ENCODE results near the gene ABCA4.

ABCA4 gene

DNA sequence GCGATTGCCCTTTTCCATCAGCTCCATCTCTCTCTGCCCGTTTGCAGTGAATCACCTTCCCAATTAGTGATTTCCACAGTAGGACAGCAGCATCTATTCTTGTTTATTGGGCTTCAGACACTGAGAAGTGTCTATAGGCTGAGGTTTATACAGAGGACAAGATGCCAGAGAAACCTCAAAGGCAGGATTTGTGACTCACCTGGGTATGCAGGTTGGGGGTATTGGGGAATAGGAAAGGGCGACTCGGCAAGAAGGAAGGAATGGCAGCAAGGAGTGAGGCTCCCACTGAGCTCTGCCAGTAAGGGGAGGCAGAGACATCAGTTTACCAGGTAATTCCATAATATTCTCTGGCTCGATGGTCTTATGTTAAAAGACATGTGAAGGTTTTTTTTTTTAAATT lies 25.3 kb upstream of the ABCA4 start:
- Histone ChIP-seq H3K4me3 (no peak overlapping the region), H3K9ac (ENCODE audit: insufficient read length) (no peak overlapping the region), H3K36me3 (ENCODE audit: insufficient read depth, low read length) (no peaks in the 10 kb centered on the region), H3K27ac (no peak overlapping the region), H3K9me3 (ENCODE audit: low read depth, low read length) (no peaks in the 10 kb centered on the region)
- DNase-seq (ENCODE audit: low read depth, low spot score), result no peak
- TF ChIP-seq POLR2AphosphoS5 (IDR thresholded peaks at IDR 0.05; ENCODE audit: borderline replicate concordance, low read depth, low read length) (no peak), FOXP2 (optimal IDR thresholded peaks at IDR 0.05; ENCODE audit: control extremely low read depth, extremely low read length, insufficient read depth) (no peak), EZH2 (IDR thresholded peaks at IDR 0.05) (no peak)

DNA sequence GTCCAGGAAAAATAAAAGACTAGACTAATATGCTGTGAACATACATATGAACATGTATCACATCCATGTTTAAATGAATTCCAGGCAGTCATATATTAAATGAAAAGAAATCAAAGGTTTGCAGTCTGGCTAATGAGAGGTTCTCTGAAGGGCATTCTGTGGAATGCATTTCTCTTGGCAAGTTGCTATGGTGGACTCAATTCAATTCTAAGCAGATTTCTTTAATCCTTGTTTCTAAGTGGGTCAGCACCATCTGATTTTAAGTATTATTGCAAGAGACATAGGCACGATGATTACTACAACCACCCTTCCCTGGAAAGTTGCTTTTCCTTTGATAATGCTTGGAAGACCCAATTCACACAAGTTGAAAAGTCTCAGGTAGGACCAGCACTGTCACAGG lies 23.9 kb upstream of the ABCA4 start:
- no peak overlapping the region for H3K4me3 ChIP-seq
- no peak for TF ChIP-seq EZH2 (IDR thresholded peaks at IDR 0.05)
- no peak for TF ChIP-seq FOXP2 (optimal IDR thresholded peaks at IDR 0.05; ENCODE audit: control extremely low read depth, extremely low read length, insufficient read depth)
- no peak for TF ChIP-seq POLR2AphosphoS5 (IDR thresholded peaks at IDR 0.05; ENCODE audit: borderline replicate concordance, low read depth, low read length)
- no peak overlapping the region for H3K27ac ChIP-seq
- no peaks in the 10 kb centered on the region for H3K36me3 ChIP-seq (ENCODE audit: insufficient read depth, low read length)
- no peak for DNase-seq (ENCODE audit: low read depth, low spot score)
- no peaks in the 10 kb centered on the region for H3K9me3 ChIP-seq (ENCODE audit: low read depth, low read length)
- no peak overlapping the region for H3K9ac ChIP-seq (ENCODE audit: insufficient read length)

DNA sequence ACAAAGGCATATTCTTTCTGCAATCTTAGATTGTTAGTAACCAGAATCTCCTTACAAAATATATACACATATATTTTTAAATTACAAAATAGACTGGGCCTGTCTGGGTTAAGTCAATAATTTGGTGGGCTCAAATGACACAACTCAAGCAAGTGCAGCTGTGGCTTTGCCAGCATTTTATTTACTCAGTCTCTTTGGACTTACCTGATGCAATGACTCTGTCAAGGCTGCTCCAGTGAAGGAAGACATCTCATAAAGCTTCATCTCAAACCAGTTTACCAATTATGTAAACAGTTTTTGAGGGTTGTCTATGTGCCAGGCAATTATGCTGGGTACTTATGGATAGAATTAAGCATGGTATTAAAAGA lies 22.8 kb upstream of the ABCA4 start:
- no peak overlapping the region for H3K9ac ChIP-seq (ENCODE audit: insufficient read length)
- no peak overlapping the region for H3K27ac ChIP-seq
- TF ChIP-seq FOXP2 (optimal IDR thresholded peaks at IDR 0.05; ENCODE audit: control extremely low read depth, extremely low read length, insufficient read depth) (no peak), POLR2AphosphoS5 (IDR thresholded peaks at IDR 0.05; ENCODE audit: borderline replicate concordance, low read depth, low read length) (no peak), EZH2 (IDR thresholded peaks at IDR 0.05) (no peak)
- no peak for DNase-seq (ENCODE audit: low read depth, low spot score)
- no peaks in the 10 kb centered on the region for H3K36me3 ChIP-seq (ENCODE audit: insufficient read depth, low read length)
- H3K4me3 ChIP-seq, result no peak overlapping the region
- H3K9me3 ChIP-seq (ENCODE audit: low read depth, low read length), result no peaks in the 10 kb centered on the region

DNA sequence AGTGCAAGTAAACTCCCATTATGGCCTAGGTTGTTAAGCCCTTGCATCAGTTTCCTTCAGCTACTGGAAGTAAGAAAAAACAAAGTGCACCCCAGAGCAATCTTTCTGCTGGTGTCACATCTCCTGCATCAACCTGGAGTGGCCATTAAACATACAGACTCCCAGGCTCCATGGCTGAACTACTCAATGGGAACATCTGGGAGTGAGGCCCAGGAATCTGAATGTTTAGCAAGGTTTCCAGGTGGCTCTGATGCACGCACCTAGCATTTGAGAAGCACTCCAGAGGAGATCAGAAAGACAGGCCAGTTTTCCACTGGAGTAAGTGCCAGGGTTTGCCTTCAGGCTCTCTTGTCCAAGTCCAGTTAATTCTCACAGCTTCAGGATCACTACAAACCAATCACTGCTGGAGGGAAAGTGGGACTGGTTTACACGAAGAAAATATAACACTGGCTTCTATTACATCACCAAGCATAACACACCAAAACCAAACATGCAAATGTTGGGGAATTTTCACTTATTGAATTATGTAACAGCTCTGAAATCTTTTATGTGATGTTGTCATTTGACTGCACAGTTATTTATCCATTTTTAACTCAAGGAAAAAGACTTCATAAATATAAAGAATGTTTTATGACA lies 22.3 kb upstream of the ABCA4 start:
- no peak for TF ChIP-seq EZH2 (IDR thresholded peaks at IDR 0.05)
- TF ChIP-seq FOXP2 (optimal IDR thresholded peaks at IDR 0.05; ENCODE audit: control extremely low read depth, extremely low read length, insufficient read depth), result no peak
- TF ChIP-seq POLR2AphosphoS5 (IDR thresholded peaks at IDR 0.05; ENCODE audit: borderline replicate concordance, low read depth, low read length), result no peak
- no peak overlapping the region for H3K4me3 ChIP-seq
- no peaks in the 10 kb centered on the region for H3K9me3 ChIP-seq (ENCODE audit: low read depth, low read length)
- DNase-seq (ENCODE audit: low read depth, low spot score), result no peak
- H3K36me3 ChIP-seq (ENCODE audit: insufficient read depth, low read length), result no peaks in the 10 kb centered on the region
- H3K27ac ChIP-seq, result no peak overlapping the region; the same call in 1 of the 2 replicates
- H3K9ac ChIP-seq (ENCODE audit: insufficient read length), result no peak overlapping the region

DNA sequence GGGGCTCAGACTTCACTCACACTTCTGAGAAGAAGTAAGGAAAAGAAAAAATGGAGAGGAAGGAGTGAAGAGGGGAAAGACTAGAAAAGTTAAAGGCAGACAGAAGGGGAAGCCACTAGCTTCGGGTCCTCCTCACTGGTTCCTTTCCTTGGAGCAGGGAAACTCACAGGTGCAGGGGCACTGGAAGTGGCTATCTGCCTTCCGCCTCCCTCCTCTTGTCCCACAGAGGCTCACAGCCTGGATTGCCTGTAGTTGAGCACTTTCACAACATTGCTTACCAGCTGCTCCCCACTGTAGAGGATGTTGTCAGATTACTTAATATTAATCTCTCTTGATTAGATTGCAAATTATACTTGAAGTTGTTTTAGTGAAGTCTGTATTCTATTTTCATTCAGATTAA lies 21.6 kb upstream of the ABCA4 start:
- no peaks in the 10 kb centered on the region for H3K36me3 ChIP-seq (ENCODE audit: insufficient read depth, low read length)
- H3K4me3 ChIP-seq, result no peak overlapping the region
- no peak for DNase-seq (ENCODE audit: low read depth, low spot score)
- TF ChIP-seq POLR2AphosphoS5 (IDR thresholded peaks at IDR 0.05; ENCODE audit: borderline replicate concordance, low read depth, low read length) (no peak), EZH2 (IDR thresholded peaks at IDR 0.05) (no peak), FOXP2 (optimal IDR thresholded peaks at IDR 0.05; ENCODE audit: control extremely low read depth, extremely low read length, insufficient read depth) (no peak)
- H3K27ac ChIP-seq, result no peak overlapping the region
- H3K9me3 ChIP-seq (ENCODE audit: low read depth, low read length), result no peaks in the 10 kb centered on the region
- H3K9ac ChIP-seq (ENCODE audit: insufficient read length), result no peak overlapping the region

DNA sequence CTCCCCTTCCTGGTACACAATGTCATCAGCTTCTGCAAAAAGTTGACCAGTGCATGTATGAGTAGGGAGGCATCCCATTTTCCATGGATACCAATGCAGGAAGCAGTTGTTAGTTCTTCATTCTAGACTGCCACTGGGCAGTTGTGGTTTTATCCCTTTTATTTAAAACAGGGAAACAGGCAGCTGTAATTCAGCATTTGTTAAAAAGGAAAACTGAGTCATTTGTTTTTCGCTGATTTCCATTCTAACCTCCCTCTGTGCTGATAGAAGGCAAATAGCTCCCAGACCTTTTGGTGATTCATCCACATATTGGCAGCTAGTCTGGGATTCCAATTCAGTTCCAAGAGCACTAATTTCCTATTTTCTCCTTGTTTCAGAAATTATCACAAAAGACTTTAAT lies 21.1 kb upstream of the ABCA4 start:
- DNase-seq (ENCODE audit: low read depth, low spot score), result no peak
- TF ChIP-seq FOXP2 (optimal IDR thresholded peaks at IDR 0.05; ENCODE audit: control extremely low read depth, extremely low read length, insufficient read depth) (no peak), EZH2 (IDR thresholded peaks at IDR 0.05) (no peak), POLR2AphosphoS5 (IDR thresholded peaks at IDR 0.05; ENCODE audit: borderline replicate concordance, low read depth, low read length) (no peak)
- no peak overlapping the region for H3K27ac ChIP-seq
- no peaks in the 10 kb centered on the region for H3K9me3 ChIP-seq (ENCODE audit: low read depth, low read length)
- no peak overlapping the region for H3K9ac ChIP-seq (ENCODE audit: insufficient read length)
- H3K4me3 ChIP-seq, result no peak overlapping the region
- H3K36me3 ChIP-seq (ENCODE audit: insufficient read depth, low read length), result no peaks in the 10 kb centered on the region

DNA sequence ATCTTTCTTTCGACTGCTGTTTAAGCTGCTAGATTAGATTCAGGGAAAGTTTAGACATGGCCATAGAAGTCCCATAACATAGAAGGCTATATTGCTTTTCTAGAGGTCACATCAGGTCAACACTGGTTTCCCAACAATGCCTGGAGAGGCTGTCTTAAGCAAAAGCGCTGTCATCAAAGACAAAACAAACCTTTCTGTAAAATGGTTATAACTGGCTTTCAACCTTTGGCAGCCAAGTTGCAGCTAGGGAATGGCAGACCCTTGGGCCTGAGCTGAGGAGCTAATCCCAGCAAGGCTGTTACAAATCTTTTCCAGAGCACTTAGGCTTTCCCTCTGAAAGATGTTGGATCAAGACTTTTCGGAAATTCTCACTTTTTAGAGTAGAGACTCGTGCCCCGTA lies 11.2 kb upstream of the ABCA4 start:
- Histone ChIP-seq H3K9me3 (ENCODE audit: low read depth, low read length) (no peaks in the 10 kb centered on the region), H3K36me3 (ENCODE audit: insufficient read depth, low read length) (no peaks in the 10 kb centered on the region), H3K27ac (no peak overlapping the region), H3K9ac (ENCODE audit: insufficient read length) (no peak overlapping the region), H3K4me3 (no peak overlapping the region)
- no peak for DNase-seq (ENCODE audit: low read depth, low spot score)
- TF ChIP-seq POLR2AphosphoS5 (IDR thresholded peaks at IDR 0.05; ENCODE audit: borderline replicate concordance, low read depth, low read length), result no peak
- no peak for TF ChIP-seq FOXP2 (optimal IDR thresholded peaks at IDR 0.05; ENCODE audit: control extremely low read depth, extremely low read length, insufficient read depth)
- TF ChIP-seq EZH2 (IDR thresholded peaks at IDR 0.05), result no peak

DNA sequence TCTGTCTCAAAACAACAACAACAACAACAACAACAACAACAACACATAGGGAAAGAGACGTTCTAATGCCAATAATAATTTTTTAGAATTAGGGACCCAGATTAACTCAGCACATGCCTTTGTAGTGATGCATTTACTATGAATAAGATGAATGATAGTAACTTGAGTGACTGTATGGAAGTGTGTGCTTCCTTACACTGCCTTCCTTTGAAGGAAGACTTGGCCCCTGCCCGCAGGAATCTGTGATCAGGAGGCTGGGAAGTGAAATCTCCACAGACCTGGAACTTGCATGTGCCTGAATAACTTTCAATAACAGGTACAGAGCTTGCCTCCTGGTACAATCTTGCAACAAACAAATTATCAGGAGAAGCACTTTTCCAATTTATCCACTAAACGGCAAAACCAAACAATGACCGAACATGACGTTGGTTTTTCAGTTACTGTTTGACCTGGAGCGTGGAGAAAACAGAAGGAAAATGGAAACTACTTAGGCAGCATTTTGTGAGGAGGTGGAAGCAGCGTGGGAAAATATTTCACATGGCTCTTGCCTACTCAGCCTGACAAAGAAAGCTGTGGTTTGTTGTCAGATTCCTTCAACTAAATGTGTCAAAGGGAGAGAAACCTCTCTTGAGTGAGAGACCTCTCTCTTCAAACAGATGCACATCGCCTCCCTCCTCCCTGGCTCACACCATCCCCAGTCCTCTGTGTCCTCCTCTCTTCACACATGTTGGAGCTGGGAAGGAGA lies 10.1 kb upstream of the ABCA4 start:
- TF ChIP-seq FOXP2 (optimal IDR thresholded peaks at IDR 0.05; ENCODE audit: control extremely low read depth, extremely low read length, insufficient read depth), result no peak
- TF ChIP-seq EZH2 (IDR thresholded peaks at IDR 0.05), result no peak
- no peak for TF ChIP-seq POLR2AphosphoS5 (IDR thresholded peaks at IDR 0.05; ENCODE audit: borderline replicate concordance, low read depth, low read length)
- no peak overlapping the region for H3K4me3 ChIP-seq
- DNase-seq (ENCODE audit: low read depth, low spot score), result no peak
- no peak overlapping the region for H3K9ac ChIP-seq (ENCODE audit: insufficient read length)
- no peak overlapping the region for H3K27ac ChIP-seq
- no peaks in the 10 kb centered on the region for H3K36me3 ChIP-seq (ENCODE audit: insufficient read depth, low read length)
- no peaks in the 10 kb centered on the region for H3K9me3 ChIP-seq (ENCODE audit: low read depth, low read length)

Data from SK-N-MC (cell line).